Activated CD4-positive, alpha-beta T cell treated with anti-CD3 and anti-CD28 coated beads, Interleukin-2, Interleukin-6, amounts not matched to agents 100 ng/mL and 50 ng/mL, durations not matched to agents 16 hours and 8 hours (primary cell): ENCODE results near the gene ERBB4.
A peak's percentile ranks its signal among the peaks of the same experiment; 100 is the strongest.

ENCODE experiments used
- DNase-seq: peaks from one replicate; pipeline ENCODE4 v3.0.0-alpha.2; 2020

ERBB4 gene

GRCh38 chr2:211503198-211503597, 1035.4 kb downstream of the ERBB4 start:
- DNase-seq: no peak

GRCh38 chr2:211498551-211499205, 1039.9 kb downstream of the ERBB4 start:
- no peak for DNase-seq

GRCh38 chr2:211495339-211495738, 1043.3 kb downstream of the ERBB4 start:
- DNase-seq: no peak

- DNase-seq: no peak
Observed at GRCh38 chr2:211494536-211494935, 1044.1 kb downstream of the ERBB4 start.

- DNase-seq: no peak
Observed at GRCh38 chr2:211494085-211494484, 1044.5 kb downstream of the ERBB4 start.

- DNase-seq: no peak
Observed at GRCh38 chr2:211487733-211488132, 1050.9 kb downstream of the ERBB4 start.

GRCh38 chr2:211479536-211480150, 1059.0 kb downstream of the ERBB4 start:
- DNase-seq: no peak

GRCh38 chr2:211477537-211478275, 1060.9 kb downstream of the ERBB4 start:
- DNase-seq: no peak

GRCh38 chr2:211473116-211473515, 1065.5 kb downstream of the ERBB4 start:
- no peak for DNase-seq

- DNase-seq: no peak
Observed at GRCh38 chr2:211469664-211470059, 1068.9 kb downstream of the ERBB4 start.

- DNase-seq: no peak
Observed at GRCh38 chr2:211468877-211469663, 1069.5 kb downstream of the ERBB4 start.

GRCh38 chr2:211468217-211468616, 1070.4 kb downstream of the ERBB4 start:
- no peak for DNase-seq

- DNase-seq: no peak
Observed at GRCh38 chr2:211463397-211463796, 1075.2 kb downstream of the ERBB4 start.

- no peak for DNase-seq
Observed at GRCh38 chr2:211458974-211459373, 1079.6 kb downstream of the ERBB4 start.

GRCh38 chr2:211457325-211457724, 1081.3 kb downstream of the ERBB4 start:
- no peak for DNase-seq

- peak; percentile 35 for DNase-seq
Observed at GRCh38 chr2:211455216-211455841, 1083.3 kb downstream of the ERBB4 start.

GRCh38 chr2:211454679-211455078, 1083.9 kb downstream of the ERBB4 start:
- DNase-seq: no peak

- no peak for DNase-seq
Observed at GRCh38 chr2:211453311-211453887, 1085.2 kb downstream of the ERBB4 start.

- DNase-seq: no peak
Observed at GRCh38 chr2:211451642-211452041, 1087.0 kb downstream of the ERBB4 start.

- DNase-seq: no peak
Observed at GRCh38 chr2:211449819-211450218, 1088.8 kb downstream of the ERBB4 start.

- no peak for DNase-seq
Observed at GRCh38 chr2:211447548-211447947, 1091.1 kb downstream of the ERBB4 start.

- DNase-seq: no peak
Observed at GRCh38 chr2:211440107-211440506, 1098.5 kb downstream of the ERBB4 start.
